H9 (cell line): ENCODE measurements around the gene CAMTA1. TPM values are rescaled to one million over a fixed set of nuclear protein-coding genes. Genes with fewer than 3 reads are reported as not detected.

Experiments
- DNase-seq: peaks from one replicate; pipeline ENCODE4 v3.0.0-alpha.2; 2017
- H2AFZ ChIP-seq: one replicate; pipeline ENCODE4 v1.6.1; 2013; ENCODE audit warnings: mild to moderate bottlenecking, low read length, control low read depth, moderate library complexity
- H2AK5ac ChIP-seq: 2 replicates; pipeline ENCODE4 v1.6.1; 2013; ENCODE audit warnings: low read length, control low read depth, mixed read lengths; ENCODE audit not compliant: insufficient read length
- H2BK120ac ChIP-seq: one replicate; pipeline ENCODE4 v1.6.1; 2013; ENCODE audit warnings: low read depth, mild to moderate bottlenecking, low read length, control low read depth, inconsistent platforms; ENCODE audit not compliant: poor library complexity, severe bottlenecking
- H2BK12ac ChIP-seq: 2 replicates; pipeline ENCODE4 v1.6.1; 2013; ENCODE audit warnings: low read length, control low read depth, mixed read lengths, low read depth; ENCODE audit not compliant: insufficient read length
- H2BK15ac ChIP-seq: 2 replicates; pipeline ENCODE4 v1.6.1; 2013; ENCODE audit warnings: low read depth, low read length, control low read depth
- H2BK20ac ChIP-seq: one replicate; pipeline ENCODE4 v1.6.1; 2013; ENCODE audit warnings: low read depth, mild to moderate bottlenecking, low read length, control low read depth, inconsistent platforms; ENCODE audit not compliant: poor library complexity, severe bottlenecking
- H2BK5ac ChIP-seq: 2 replicates; pipeline ENCODE4 v1.6.1; 2013; ENCODE audit warnings: low read length, control low read depth, mixed read lengths; ENCODE audit not compliant: insufficient read length
- H3K14ac ChIP-seq: 2 replicates; pipeline ENCODE4 v1.6.1; 2013; ENCODE audit warnings: low read length, control low read depth; ENCODE audit not compliant: insufficient read depth
- H3K18ac ChIP-seq: 2 replicates; pipeline ENCODE4 v1.6.1; 2013; ENCODE audit warnings: low read depth, mild to moderate bottlenecking, mixed read lengths, low read length, control low read depth; ENCODE audit not compliant: insufficient read length
- H3K23ac ChIP-seq: 2 replicates; pipeline ENCODE4 v1.6.1; 2013; ENCODE audit warnings: low read length, control low read depth, mixed read lengths, low read depth; ENCODE audit not compliant: insufficient read length
- H3K23me2 ChIP-seq: 2 replicates; pipeline ENCODE4 v1.6.1; 2013; ENCODE audit warnings: low read depth, mild to moderate bottlenecking, mixed read lengths, low read length, control low read depth; ENCODE audit not compliant: insufficient read length, poor library complexity, severe bottlenecking
- H3K27ac ChIP-seq: 2 replicates; pipeline ENCODE4 v1.5.1; 2013; ENCODE audit warnings: low read length, control low read depth, mixed read lengths, low read depth; ENCODE audit not compliant: insufficient read length
- H3K27me3 ChIP-seq: 2 replicates; pipeline ENCODE4 v1.6.1; 2013; ENCODE audit warnings: low read length, control low read depth, inconsistent platforms; ENCODE audit not compliant: insufficient read depth
- H3K4ac ChIP-seq: 2 replicates; pipeline ENCODE4 v1.6.1; 2013; ENCODE audit warnings: low read depth, mild to moderate bottlenecking, control low read depth, inconsistent platforms, low read length, moderate library complexity
- H3K4me1 ChIP-seq: 2 replicates; pipeline ENCODE4 v1.6.1; 2013; ENCODE audit warnings: low read length, control low read depth, inconsistent platforms; ENCODE audit not compliant: insufficient read depth
- H3K4me2 ChIP-seq: 2 replicates; pipeline ENCODE4 v1.6.1; 2013; ENCODE audit warnings: low read length, control low read depth, mixed read lengths; ENCODE audit not compliant: insufficient read length, insufficient read depth
- H3K56ac ChIP-seq: 2 replicates; pipeline ENCODE4 v1.6.1; 2013; ENCODE audit warnings: low read depth, mild to moderate bottlenecking, mixed read lengths, low read length, control low read depth; ENCODE audit not compliant: insufficient read length
- H3K79me1 ChIP-seq: 2 replicates; pipeline ENCODE4 v1.6.1; 2013; ENCODE audit warnings: low read depth, mild to moderate bottlenecking, moderate library complexity, low read length, control low read depth, inconsistent platforms; ENCODE audit not compliant: insufficient read depth, poor library complexity, severe bottlenecking
- H3K79me2 ChIP-seq: 2 replicates; pipeline ENCODE4 v1.6.1; 2013; ENCODE audit warnings: low read length, control low read depth, inconsistent platforms; ENCODE audit not compliant: insufficient read depth
- H3K9ac ChIP-seq: 2 replicates; pipeline ENCODE4 v1.6.1; 2013; ENCODE audit warnings: low read length, control low read depth, mixed read lengths; ENCODE audit not compliant: insufficient read length; ENCODE audit errors: extremely low read depth
- H3K9me3 ChIP-seq: one replicate; pipeline ENCODE4 v1.6.1; 2013; ENCODE audit warnings: low read depth, low read length, inconsistent platforms; ENCODE audit not compliant: control insufficient read depth
- H3T11ph ChIP-seq: one replicate; pipeline ENCODE4 v1.6.1; 2013; ENCODE audit warnings: mild to moderate bottlenecking, low read length, control low read depth, inconsistent platforms
- H4K20me1 ChIP-seq: one replicate; pipeline ENCODE4 v1.6.1; 2013; ENCODE audit not compliant: control insufficient read depth, insufficient read length, insufficient read depth
- H4K5ac ChIP-seq: 2 replicates; pipeline ENCODE4 v1.6.1; 2013; ENCODE audit warnings: low read depth, mild to moderate bottlenecking, mixed read lengths, low read length, control low read depth; ENCODE audit not compliant: insufficient read length
- H4K8ac ChIP-seq: replicated peaks from 2 replicates; pipeline ENCODE4 v1.6.1; 2013; ENCODE audit warnings: low read length, control low read depth, mixed read lengths, low read depth; ENCODE audit not compliant: insufficient read length
- H4K91ac ChIP-seq: 2 replicates; pipeline ENCODE4 v1.6.1; 2013; ENCODE audit warnings: low read depth, mild to moderate bottlenecking, moderate library complexity, mixed read lengths, low read length, control low read depth; ENCODE audit not compliant: insufficient read length
- H3K27ac Mint-ChIP-seq, 3 experiments: 2 replicates in 2 of 3; 3 replicates in 1 of 3; pipeline ENCODE4 v1.8.0; 2020 to 2021; ENCODE audit warnings: mixed read lengths in 3 of 3, mild to moderate bottlenecking in 1 of 3, moderate library complexity in 1 of 3
- H3K27me3 Mint-ChIP-seq: 2 replicates; pipeline ENCODE4 v1.8.0; 2021; ENCODE audit warnings: low read depth, mild to moderate bottlenecking, moderate library complexity, mixed read lengths
- H3K36me3 Mint-ChIP-seq, 3 experiments: 2 replicates in 2 of 3; 3 replicates in 1 of 3; pipeline ENCODE4 v1.8.0; 2020 to 2021; ENCODE audit warnings: low read depth in 3 of 3, mixed read lengths in 3 of 3; ENCODE audit not compliant: insufficient read depth in 1 of 3
- H3K4me1 Mint-ChIP-seq, 2 experiments: 2 replicates each; pipeline ENCODE4 v1.8.0; 2020; ENCODE audit warnings: mixed read lengths in 2 of 2
- H3K4me3 Mint-ChIP-seq, 2 experiments: 2 replicates in 1 of 2; 3 replicates in 1 of 2; pipeline ENCODE4 v1.8.0; 2020 to 2021; ENCODE audit warnings: mild to moderate bottlenecking in 2 of 2, mixed read lengths in 2 of 2, moderate library complexity in 1 of 2
- H3K9me3 Mint-ChIP-seq, 2 experiments: 2 replicates in 1 of 2; 3 replicates in 1 of 2; pipeline ENCODE4 v1.8.0; 2020; ENCODE audit warnings: mild to moderate bottlenecking in 2 of 2, mixed read lengths in 2 of 2, moderate library complexity in 1 of 2
- CTCF ChIP-seq: fragments of 200-600 bp; sonication (generic); conservative IDR thresholded peaks from 3 replicates; pipeline ENCODE4 v1.8.0; 2021; ENCODE audit warnings: antibody characterized with exemption, mild to moderate bottlenecking
- WGBS: extraction: QIAGEN DNeasy Blood & Tissue Kit; methylation state at CpG from one replicate; pipeline ENCODE4 v1.1.7; 2013; ENCODE audit warnings: missing lambda C conversion rate, low lambda C conversion rate, mixed read lengths; ENCODE audit not compliant: insufficient read length; ENCODE audit errors: extremely low coverage; 5-methylcytosine and 5-hydroxymethylcytosine counted together
- total RNA-seq: library from RNA; stranded (reverse); gene quantifications from 2 replicates; pipeline ENCODE4 v1.2.1, GENCODE V29; 2021

CAMTA1 gene
- total RNA-seq, 1 experiment from 2014 or later, result 115 TPM

- Histone ChIP-seq H3K18ac (no peak overlapping the region), H3K79me1 (no peaks in the 10 kb centered on the region), H2AK5ac (no peak overlapping the region), H3K4me1 (0 out of 2 replicates have a peak, but pooled peaks cover 3% of the 10 kb centered on the region), H4K20me1 (no peaks in the 10 kb centered on the region), H3K9ac (no peak overlapping the region), H3K23ac (no peak overlapping the region), H3K27me3 (no peaks in the 10 kb centered on the region), H2BK12ac (no peak overlapping the region), H4K8ac (no peak overlapping the region), H3K23me2 (peaks cover 4% of the 10 kb centered on the region), H2BK5ac (no peak overlapping the region), H2AFZ (no peak overlapping the region), H3K9me3 (no peaks in the 10 kb centered on the region), H2BK20ac (no peak overlapping the region), H4K91ac (no peak overlapping the region), H3K4me2 (no peak overlapping the region), H3K79me2 (no peaks in the 10 kb centered on the region), H2BK120ac (no peak overlapping the region), H3K4ac (no peak overlapping the region), H2BK15ac (no peak overlapping the region), H4K5ac (no peak overlapping the region), H3K27ac (no peak overlapping the region), H3K56ac (no peak overlapping the region), H3T11ph (no peak overlapping the region), H3K14ac (no peak overlapping the region)
- no peak for DNase-seq
- peaks cover 12 to 19% of the 10 kb centered on the region in 2 experiments; a peak in 3 of 4 replicates for H3K4me1 Mint-ChIP-seq
- H3K36me3 Mint-ChIP-seq, result no peaks in the 10 kb centered on the region
- no peak overlapping the region for H3K27ac Mint-ChIP-seq
- TF ChIP-seq CTCF, result no peak
- H3K9me3 Mint-ChIP-seq, result no peaks in the 10 kb centered on the region
- H3K27me3 Mint-ChIP-seq, result no peaks in the 10 kb centered on the region; the same call in none of the 2 replicates
- no peak overlapping the region for H3K4me3 Mint-ChIP-seq
- no CpG with 5 or more reads among the region's 6 CpGs for WGBS
These were observed 477.4 kb downstream of the CAMTA1 start for GRCh38 chr1:7262611-7263010.
